Cerebellar cortex (tissue), 1 donor: ENCODE results near the gene NUP93.
"Not testable (repeated sequence)": the region's sequence is repeated elsewhere in the genome, so short reads cannot be mapped to it uniquely, and the experiment has no call there.

ENCODE experiments used
- DNase-seq: peaks from one replicate; pipeline ENCODE4 v3.0.0-alpha.2; 2015; ENCODE audit warnings: low spot score

Gene NUP93

DNA sequence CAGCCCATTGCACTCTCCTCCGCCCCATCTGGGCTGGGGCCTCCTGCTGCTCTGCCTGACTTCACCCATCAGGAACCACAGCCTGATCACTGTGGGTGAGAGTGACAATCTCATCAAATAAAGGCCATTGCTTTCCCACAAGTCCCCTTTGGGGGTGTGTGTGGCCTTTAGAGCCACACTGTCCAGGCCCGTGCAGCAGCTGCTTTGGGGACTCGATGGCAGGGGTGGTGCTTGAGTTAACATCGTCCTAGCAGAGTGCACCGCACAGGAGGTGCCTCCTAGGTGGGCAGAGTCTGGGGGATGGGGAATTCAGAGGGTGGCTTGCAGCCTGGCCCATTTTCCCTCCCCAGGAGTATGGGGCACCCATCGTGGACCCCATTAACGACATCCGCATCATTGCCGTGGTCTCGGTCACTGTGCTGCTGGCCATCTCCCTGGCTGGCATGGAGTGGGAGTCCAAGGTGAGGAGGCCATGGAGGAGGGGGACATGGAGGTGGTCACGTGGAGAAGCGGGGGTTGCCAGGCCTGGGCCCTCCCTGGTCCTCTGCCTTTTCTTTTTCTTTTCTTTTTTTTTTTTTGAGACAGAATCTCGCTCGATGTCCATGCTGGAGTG, 140.5 kb downstream of the NUP93 start:
- DNase-seq = no peak

DNA sequence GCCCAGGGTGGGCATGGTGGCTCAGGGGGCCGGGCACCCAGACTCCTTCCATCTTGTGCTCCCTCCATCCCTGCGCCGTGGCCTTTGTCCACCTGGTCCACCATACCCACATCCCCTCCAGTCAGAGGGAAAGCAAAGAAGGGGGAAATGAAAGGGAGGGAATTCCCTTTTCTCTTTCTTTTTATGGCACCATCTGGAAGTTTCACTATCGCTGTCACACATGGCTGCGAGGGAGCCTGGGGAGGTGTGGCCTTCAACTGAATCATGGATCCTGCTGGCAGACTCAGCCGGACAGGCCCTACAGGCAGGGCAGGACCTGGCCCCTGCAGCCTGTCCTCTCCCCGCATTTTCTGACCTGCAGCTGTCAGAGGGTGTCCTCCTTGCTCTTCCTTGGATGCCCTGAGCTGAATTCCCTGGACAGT, 141.3 kb downstream of the NUP93 start:
- DNase-seq = no peak

DNA sequence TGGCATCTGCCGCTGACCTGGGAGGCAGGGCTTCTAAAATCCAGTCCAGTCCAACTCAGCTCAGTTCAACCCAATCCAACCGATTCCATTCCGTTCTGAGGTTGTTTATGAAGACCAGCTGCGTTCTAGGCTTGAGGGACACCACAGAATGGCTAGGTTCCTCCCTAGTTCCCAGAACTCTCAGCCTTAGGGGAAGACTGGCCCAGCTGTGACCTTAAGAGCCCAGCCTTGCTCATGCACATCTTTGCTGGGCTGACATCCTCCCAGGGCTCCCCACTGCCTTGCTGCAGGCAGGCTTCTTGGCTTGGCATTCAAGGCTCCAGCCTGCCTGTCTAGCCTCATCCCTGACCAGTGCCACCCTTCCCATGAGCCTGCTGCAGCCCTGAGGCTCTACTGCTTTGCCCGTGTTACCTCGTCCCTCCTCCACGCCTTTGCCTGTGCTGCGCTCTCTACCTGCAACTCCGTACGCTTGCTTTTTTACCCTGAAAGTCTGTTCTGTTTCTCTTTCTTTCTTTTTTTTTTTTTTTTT, 143.0 kb downstream of the NUP93 start:
- no peak for DNase-seq

DNA sequence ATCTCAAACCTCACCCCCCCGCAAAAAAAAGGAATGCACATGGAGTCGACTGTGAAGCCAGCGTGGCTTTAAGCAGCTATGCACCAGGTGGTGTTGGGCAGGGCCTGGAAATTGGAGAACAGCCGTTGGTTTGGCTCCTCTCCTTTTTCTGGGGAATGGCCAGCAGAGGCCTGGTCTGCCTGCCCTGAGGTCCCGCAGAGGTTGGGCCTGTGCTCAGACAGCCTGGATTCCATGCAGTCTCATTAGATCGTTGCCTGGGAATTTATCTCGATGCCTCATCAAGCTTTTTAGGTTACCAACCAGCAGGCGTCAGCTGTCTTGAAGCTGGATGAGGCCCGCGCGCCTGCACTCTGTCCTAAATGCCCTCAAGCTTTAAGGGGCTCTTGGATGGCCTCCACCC, 144.9 kb downstream of the NUP93 start:
- no peak for DNase-seq

DNA sequence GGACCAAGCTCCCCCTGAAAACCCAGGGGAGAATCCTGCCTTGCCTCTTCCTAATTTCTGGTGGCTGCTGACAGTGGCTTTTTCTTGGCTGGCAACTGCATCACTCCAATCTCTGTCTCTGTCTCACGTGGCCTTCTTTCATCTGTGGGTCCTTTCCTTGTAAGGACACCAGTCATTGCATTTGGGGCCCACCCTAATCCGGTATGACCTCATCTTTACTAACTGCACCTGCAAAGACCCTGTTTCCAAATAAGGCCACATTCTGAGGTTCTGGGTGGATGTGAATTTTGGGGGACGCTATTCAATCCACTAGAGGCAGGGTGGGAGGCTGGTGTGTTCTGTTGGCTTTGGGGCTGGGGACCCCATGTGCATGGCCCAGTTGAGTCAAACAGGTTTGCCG, 146.1 kb downstream of the NUP93 start:
- DNase-seq = no peak

DNA sequence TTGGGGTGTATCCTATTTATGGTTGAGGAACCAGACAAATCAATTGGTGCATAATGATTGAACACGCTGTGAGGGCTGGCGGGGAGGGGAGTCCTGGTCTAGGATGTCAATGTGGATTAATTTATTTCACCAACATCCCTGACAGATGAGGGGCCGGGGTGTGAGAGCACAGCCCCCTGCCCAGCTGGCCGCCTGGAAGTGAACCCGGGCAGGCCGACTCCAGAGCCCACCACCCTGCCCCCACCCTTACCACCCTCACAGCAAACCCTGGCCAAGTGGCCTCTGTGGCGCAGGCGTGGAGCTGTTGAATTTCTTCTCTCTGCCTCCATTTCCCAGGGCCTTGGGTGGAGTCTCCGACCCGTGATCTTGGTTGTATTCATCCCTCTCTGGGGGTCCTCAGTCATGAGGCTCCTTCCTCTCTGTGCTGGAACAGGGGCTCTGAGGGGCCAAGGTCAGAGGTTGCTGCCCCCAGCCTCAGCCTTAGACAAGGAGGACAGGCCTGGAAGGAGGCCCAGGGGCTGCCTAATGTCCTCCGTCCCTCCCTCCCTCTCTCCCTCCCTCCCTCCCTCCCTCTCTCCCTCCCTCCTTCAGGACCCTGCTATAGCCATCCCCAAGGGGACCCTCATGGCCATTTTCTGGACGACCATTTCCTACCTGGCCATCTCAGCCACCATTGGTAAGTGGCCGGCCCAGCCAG, 147.7 kb downstream of the NUP93 start:
- no peak for DNase-seq

DNA sequence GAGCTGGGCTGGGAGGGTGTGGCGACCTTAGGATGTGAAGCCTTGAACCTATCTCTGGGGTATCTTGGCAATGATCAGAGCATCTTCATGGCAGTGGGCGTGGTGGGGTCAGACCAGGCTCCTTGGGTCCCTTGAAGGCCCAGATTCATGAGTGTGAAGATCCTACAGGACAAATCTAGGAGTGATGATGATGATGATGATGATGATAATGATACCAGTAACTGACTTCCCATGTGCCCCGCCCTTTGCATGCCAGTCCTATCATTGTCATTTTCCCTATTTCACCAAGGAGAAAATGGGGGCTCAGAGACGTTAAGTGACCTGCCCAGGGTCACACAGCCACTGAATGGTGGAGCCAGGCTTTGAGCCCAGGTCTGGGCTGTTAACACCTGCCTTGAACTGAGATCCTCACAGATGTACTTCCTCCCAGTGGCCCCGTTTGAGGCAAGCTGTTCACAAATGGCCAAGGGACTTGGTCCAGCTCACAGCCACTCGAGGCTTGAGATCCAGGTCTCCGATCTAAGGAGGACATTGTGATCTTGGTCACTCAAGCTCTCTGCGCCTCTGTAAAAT, 148.4 kb downstream of the NUP93 start:
- no peak for DNase-seq

DNA sequence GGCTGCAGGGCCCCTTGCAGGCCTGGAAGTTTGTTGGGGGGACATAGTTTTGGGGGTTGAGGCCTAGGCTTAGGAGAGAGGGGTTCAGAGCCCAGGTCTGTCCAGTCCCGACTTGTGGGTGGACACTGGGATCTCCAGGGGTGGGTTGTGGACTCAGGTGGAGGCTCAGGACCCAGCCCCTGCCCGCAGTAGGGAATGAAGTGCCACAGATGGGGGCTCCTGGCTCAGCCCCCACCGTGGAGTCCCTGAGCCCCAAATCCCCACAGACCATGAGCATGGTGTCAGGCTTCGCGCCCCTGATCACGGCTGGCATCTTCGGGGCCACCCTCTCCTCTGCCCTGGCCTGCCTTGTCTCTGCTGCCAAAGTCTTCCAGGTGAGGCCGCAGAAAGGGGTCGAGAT, 149.3 kb downstream of the NUP93 start:
- DNase-seq = no peak

DNA sequence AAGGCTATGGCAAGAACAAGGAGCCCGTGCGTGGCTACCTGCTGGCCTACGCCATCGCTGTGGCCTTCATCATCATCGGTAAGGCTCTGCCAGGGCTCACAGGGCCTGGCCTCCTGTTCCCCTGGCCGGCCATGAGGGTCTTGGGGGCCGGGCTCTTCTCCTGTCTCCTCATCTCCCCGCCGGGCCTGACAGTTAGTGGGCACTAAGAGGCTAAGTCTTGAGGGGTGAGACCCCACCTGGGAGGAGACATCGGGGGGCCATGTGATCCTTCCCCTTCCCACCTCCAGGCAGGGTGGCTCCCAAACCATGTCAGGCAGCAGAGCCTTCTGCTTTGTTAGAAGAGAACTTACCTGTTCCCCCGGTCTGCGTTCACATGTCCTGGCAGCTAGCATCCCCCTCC, 150.2 kb downstream of the NUP93 start:
- DNase-seq = no peak

DNA sequence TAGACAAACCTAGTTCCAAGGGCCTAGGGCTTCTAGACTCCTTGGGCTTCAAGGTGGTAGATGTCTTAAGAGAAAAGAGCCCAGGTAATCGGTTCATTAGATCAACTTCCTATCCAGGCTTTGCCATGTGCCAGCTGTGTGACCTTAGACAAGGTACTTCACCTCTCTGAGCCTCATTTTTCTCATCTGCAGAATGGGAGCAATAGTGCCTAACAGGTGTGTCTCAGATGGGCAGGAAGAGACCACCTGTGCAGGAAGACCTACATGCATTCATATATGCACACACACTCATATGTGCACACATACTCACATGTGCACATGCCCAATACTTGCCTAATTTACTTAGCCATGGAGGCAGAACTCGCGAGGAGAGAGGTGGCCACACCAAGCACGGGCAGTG, 150.8 kb downstream of the NUP93 start:
- DNase-seq = no peak

DNA sequence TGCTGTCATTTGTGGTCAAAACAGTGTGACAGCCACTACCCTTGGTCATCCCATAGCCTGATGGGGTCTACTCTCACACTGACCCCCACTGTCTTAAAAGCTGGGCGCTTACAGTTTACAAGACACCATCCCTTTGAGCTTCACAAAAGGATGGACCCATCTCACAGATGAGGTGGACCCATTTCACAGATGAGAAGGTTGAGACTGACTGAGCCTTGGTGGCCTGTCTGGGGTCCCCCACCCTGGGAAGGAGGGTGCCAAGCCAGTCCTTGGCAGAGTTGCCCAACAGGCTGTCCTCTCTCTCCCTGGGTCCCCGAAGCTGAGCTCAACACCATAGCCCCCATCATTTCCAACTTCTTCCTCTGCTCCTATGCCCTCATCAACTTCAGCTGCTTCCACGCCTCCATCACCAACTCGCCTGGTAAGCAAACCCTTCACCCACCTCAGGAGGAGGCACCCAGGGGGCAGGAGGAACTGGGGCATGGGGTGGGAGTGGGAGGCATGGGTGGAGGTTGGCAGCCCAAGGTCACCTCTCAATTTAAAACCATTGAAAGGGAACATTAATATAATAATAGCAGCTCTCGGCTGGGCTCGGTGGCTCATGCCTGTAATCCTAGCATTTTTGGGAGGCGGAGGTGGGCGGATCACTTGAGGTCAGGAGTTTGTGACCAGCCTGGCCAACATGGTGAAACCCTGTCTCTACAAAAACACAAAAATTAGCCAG, 152.3 kb downstream of the NUP93 start:
- no peak for DNase-seq

DNA sequence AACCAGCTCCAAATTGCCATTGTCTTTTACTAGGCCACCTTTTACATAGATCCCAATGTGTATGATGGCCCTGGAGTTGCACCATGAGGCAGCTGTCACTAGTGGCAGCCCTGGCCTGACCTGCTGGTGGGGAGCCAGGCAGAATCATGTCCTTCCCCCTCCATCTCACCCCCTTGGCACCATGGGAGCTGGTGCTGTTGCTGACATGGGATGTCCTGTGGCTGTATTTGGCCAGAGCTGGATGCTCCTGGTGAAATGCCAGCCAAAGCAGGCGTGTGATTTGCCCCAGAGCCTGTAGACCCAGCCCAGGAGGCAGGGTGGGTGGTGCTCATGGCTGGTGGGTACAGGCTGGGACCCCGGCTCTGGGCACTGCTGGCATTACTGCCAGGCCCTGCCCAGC, 153.7 kb downstream of the NUP93 start:
- no peak for DNase-seq

DNA sequence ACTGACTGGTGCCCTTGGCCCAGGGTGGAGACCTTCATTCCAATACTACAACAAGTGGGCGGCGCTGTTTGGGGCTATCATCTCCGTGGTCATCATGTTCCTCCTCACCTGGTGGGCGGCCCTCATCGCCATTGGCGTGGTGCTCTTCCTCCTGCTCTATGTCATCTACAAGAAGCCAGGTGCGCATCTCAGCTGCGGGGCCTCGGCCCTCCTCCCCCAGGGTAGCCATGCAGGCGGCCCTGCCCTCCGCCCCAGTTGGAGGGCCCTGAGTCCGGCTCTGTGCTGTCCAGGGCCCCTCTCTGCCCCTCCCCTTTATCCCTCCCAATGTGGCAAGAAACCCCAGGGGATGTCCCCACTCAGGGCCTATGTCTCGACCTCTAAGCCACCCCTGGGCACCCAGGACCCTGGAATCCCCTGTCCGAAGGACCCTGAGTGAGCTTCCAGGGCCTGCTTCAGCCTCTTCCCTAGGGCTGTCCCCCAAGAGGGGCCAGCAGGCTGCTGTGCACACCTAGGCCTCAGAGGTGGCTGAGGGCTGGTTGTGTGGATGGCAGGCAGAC, 154.2 kb downstream of the NUP93 start:
- no peak for DNase-seq

DNA sequence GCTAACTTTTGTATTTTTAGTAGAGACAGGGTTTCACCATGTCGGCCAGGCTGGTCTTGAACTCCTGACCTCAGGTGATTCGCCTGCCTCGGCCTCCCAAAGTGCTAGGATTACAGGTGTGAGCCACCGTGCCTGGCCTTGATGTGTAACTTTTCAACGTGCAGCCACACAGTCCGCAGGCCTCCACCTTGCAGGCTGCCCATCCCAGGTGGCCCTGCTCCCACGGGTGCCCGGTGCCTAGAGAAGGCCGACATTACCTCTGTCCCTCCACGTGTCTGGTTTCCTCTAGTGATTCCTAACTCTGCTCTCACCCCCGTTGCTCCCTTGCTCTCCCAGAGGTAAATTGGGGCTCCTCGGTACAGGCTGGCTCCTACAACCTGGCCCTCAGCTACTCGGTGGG, 155.0 kb downstream of the NUP93 start:
- not testable (repeated sequence) for DNase-seq

DNA sequence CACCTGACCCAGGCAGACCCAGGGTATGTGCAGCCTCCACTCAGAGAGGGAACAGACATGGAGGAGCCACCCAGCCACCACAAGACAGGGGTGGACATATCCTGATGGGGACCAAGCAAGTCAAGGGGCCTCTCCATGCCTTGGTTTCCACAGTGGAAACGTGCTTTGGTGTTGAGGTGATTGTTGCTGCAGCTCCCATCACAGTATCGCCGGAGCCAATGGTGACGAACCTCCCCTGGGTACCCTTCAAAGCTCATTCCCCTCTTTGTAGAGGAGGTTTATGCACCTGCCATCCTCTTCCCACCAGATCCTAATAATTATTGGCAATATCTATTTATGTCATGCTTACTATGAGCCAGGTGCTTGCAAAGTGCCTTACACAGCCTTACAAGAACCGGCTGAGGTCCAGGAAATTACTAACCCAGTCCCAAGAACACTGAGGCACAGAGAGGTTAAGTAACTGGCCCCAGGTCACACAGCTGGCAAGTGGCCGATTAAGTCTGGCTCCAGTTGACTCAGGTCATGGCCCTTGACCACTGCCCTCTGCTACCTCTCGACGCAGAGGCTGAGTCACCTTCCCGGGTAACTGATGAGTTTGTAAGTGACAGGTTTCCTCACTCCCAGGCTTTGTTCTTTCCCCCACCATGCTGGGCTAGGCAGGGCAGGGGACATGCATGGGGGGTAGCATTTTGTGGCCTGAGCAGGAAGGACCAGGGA, 155.7 kb downstream of the NUP93 start:
- no peak for DNase-seq

DNA sequence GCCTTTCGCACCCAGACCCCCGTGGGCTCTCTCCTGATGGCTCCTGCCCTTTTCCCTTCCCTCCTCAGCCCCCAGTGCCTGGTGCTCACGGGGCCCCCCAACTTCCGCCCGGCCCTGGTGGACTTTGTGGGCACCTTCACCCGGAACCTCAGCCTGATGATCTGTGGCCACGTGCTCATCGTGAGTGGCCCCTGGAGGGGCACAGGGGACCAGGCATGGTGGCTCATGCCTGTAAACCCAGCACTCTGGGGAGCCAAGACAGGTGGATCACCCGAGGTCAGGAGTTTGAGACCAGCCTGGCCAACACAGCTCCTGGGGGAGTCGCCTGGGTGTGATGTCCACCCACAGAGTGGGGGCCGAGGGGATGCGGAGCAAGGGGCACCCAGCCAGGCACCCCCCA, 156.4 kb downstream of the NUP93 start:
- DNase-seq = no peak

DNA sequence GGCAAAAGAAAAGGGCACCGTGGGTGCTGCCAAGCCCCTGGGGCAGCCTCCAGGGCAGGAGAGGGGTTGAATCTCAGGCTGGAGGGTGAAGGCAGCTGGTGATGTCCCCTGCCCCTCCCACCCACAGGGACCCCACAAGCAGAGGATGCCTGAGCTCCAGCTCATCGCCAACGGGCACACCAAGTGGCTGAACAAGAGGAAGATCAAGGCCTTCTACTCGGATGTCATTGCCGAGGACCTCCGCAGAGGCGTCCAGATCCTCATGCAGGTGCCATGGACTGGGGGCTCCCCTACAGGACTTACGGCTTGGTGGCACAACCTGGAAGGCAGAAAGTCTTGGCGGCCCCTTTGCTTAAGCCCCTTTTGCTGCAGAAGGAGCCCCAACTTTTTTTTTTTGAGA, 156.9 kb downstream of the NUP93 start:
- no peak for DNase-seq

DNA sequence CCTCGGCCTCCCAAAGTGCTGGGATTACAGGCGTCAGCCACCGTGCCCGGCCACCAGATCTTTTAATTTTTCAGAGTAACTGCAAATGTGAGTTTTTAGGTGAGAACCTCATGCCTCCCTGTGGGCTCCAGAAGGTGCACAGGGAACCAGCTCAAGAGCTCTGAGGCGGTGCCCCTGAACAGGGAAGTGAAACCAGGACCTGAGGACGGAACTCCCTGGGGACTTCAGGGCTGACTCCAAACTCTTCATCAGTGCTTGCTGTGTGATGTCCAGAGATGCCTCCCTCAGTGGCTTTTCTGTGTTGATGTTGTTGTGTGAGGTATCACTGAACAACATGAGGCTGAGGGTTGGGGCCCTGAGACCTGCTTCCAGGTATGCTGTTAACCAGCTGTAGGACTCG, 158.9 kb downstream of the NUP93 start:
- DNase-seq = no peak

DNA sequence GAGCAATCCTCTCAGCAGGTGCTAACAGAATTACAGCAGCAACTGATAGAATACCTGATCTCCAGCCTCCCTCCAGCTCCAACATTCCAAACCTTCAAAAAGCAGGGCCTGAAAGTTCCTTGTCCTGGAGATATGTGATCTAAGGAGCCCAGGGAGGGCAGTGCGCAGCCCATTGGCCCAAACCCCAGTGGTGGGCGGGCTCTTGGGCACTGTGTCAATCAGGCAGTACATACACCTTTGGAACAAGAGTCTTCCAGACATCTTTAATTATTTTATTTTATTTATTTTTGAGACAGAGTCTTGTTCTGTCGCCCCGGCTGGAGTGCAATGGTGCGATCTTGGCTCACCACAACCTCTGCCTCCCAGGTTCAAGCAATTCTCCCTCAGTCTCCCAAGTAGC, 159.3 kb downstream of the NUP93 start:
- DNase-seq = no peak

DNA sequence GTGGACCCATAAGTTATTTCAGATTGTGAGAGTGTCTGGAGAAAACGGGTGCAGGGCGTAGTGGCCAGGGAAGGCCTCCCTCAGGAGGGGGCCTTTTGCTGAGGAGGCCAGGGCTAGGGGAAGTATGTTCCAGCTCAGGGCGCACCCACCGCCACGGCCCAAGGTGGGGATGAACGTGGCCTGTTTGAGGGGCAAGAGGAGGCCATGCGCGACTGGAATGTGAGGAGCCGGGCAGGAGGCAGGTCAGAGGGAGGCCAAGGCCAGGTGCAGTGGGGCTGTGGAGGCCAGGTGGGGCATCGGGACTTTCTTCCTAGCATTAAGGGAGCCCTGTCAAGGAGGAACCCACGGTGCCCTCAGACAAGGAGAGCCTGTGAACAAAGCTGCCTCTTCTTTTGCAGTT, 161.8 kb downstream of the NUP93 start:
- DNase-seq = no peak

DNA sequence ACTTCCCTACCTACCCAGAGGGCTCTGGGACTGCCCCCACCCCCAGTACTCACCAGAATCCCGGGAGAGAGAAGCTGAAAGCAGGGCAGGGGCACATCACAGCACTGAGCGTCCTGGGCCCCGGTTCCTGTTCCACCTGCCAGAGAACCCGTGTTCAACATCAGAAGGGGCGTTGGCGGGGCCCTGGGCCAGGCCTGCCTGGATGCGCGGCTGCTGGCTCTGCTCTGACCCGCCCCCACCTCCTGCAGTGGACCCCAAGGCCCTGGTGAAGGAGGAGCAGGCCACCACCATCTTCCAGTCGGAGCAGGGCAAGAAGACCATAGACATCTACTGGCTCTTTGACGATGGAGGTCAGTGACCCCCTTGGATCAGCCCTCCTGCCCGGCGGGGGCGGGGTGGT, 162.8 kb downstream of the NUP93 start:
- no peak for DNase-seq

DNA sequence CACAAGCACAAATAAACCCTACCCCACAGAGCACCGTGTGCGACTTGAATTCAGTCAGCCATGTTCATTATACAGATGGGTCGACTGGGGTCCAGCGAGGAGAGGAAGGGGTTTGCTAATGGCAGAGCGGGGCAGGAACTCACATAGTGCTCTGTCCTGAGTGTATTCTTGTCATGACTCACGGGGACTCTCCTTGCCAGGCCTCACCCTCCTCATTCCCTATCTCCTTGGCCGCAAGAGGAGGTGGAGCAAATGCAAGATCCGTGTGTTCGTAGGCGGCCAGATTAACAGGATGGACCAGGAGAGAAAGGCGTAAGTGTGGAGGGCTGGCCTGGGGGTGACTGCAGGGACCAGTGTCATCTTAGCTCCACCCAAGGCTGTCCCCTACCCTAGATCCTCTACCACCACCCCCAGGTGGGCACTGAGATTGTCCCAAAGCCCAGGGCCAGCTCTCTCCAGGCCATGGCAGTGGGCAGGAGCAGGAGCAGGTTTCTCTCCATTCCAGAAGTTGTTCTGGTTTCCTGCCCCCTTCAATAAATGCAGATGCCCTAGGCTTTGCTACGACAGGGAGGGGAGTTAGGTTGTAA, 164.5 kb downstream of the NUP93 start:
- no peak for DNase-seq
